GF-D8 (cell line): Measurements from ENCODE around the gene MTRR.

Source experiments
- DNase-seq: peaks from one replicate; lab custom pipeline; 2025; lab: John Stamatoyannopoulos, UW

MTRR gene

GRCh38 chr5:7857361-7857760 is 11.6 kb upstream of the MTRR start:
- no peak for DNase-seq

DNA sequence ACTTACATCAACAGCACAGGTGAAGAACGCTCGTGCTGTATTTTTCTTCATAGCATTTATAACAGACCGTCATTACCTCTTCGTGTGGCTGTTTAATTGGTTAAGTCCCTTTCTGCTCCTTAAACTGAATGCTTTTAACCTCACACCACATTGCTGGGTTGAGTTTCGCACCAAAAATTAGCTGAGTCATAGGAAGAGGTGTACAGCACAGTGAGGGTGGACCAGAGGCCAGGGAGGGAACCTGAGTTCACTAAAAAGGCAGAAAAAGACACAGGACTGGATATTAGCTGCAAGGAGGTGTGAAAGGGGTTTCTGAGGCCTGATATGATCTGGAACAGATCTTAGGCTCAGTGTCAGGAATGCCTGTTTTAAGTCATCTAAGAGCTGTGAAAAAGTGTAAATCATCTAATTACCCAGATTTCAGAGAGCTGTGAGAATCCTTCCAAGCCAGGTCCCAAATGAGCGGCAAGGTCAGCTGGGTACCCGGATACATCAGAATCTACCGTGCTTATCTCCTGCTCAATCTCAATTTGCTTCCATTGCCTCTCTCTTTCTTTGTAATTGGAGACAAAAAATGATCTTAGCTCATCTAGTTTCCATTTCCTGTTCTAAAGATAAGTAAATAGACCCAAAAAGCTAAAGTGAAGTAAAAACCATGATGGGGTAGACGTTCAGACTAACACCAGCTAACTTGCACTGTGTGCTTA is 10.9 kb upstream of the MTRR start:
- no peak for DNase-seq

DNA sequence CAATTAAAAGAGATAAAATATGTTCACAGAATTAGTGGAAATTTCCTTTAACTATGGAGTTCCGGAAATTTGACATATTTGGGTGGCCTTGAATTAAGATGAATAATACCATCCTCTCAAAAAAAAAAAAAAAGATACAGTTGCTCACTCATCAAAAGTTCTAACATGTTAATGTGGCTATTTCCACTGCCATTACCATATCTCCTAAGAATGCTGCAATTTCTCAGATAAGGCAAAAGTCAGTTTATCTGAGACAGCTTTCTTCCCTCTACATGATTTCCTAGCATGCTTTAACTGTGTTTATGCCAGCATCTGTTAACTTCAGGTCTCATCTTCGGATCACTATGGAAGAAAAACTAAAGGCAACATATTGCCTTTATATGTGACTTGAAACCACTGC is 2.8 kb upstream of the MTRR start:
- DNase-seq, result no peak

DNA sequence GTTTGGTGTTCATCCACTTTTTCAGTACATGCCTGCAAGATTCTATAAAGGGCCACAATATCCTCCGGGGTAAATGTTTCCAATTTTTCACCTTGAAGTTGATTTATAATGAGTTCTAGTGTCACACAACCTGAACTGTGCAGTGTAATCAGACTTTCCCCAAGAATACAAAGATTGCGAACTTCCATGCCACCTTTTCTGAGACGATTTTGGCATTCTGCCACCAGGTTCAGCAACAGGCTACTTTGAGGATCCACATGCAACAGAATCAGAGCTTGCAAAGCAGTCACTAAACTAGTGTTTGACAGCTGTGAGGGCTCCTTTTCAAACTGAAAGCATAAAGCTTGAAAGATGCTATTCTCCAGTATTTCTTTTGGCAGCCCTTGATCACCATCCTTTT is 1.7 kb upstream of the MTRR start:
- DNase-seq, result no peak

DNA sequence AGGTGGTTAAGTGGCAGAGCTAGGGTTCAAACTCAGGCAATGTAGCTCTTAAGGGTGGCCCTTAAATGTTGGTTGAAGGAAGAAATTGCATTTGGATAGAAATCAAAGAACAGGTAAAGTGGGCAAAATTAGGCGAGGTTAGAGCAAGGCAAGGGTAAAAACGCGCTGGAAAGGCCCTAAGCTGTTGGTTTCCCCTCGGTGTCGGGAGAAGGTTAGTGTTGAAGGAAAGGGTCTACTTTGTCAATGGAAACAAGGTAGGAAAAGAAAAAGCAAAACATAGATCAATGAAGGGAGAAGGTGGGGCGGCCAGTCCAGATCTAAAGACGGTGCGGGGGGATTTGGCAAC is 548 bp upstream of the MTRR start:
- DNase-seq, result no peak

DNA sequence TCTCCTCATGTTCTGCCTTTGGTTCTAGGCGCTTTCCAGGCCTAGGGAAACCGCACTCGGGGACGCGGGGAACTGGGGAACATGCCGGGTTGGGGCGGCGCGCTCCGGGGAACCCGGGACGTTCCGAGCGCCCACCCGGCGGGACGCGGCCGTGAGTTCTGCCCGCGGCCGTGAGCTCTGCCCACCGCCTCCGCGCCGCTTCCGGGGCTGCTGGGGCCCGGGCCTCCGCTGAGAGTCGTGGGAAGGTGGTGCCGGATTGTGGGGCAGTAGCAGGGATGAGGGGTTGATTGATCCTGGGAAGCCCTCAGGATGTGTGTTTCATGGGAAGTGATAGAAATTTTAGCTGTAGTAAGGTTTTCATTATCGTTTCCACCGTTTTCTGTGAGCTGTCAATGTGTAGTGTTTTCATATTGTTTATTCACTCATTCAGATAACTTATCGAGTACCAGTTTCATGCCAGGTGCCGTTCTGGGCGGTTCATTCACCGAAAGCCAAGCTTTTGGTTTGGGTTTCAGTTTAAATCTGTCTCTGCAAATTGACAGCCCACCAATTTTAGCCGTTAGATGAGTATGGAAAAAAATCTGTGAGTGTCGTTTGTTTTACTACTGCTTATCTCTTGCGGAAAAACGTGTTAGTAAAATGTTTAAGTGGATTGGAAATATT is 657 bp downstream of the MTRR start:
- no peak for DNase-seq

- DNase-seq, result no peak
These were observed 2.7 kb downstream of the MTRR start for GRCh38 chr5:7871653-7872052.

DNA sequence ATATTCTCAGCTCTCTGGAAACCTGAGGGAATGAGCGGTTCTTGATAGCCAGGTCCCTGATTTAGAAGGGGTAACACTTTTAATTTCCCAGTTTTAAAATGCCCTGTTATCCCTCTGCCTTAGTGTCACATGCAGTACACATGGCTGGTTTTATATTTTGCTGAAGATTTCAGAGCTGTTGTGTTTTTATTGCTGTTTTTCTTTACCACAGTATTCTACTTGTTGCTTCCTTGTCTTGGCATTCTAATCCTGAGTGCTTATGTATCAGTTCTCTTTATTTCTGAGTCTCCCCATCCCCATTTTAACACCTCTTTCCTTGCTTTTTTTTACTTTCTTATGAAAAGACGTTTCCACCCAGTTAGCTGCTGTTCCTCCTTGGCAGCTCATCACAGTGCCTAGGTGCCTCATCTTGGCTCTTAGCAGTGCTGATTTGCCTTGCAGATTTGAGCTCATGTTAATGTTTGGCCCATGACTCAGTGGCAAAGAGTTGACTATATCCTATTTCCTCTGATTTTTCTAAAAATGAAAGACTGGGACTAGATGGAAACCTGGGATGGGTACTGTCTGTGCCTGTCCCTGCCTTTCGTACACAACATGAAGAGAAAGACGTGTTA is 3.7 kb downstream of the MTRR start:
- no peak for DNase-seq

DNA sequence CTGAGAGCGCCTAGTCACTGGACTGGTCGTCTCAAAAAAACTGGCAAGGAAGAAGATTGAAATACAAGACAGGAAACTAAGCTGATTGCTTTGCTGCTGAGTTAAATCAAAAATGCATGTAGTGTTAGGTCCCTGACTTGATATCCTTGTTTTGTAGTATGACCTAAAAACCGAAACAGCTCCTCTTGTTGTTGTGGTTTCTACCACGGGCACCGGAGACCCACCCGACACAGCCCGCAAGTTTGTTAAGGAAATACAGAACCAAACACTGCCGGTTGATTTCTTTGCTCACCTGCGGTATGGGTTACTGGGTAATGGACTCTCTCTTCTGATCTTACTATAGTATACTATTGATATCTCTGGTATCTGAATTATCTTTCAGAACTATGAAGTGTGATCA is 4.3 kb downstream of the MTRR start:
- no peak for DNase-seq

DNA sequence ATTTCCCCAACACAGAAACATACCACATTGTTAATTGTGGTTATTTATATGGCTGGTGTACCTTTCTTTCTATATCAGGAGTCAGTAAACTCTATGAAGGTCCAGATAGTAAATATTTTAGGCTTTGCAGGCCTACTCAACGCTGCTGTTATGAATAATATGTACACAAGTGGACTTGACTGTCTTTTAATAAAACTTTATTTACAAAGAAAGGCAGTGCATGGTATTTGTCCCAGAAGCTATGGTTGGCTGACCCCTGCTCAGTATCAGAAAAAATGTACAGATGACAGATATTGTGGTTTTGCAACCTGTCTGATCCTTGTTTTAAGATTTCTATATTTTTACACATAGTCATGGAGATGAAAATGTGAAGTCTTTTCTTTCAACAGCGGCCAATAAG is 5.7 kb downstream of the MTRR start:
- no peak for DNase-seq

- DNase-seq, result no peak
These were observed 6.2 kb downstream of the MTRR start for GRCh38 chr5:7875151-7875550.

DNA sequence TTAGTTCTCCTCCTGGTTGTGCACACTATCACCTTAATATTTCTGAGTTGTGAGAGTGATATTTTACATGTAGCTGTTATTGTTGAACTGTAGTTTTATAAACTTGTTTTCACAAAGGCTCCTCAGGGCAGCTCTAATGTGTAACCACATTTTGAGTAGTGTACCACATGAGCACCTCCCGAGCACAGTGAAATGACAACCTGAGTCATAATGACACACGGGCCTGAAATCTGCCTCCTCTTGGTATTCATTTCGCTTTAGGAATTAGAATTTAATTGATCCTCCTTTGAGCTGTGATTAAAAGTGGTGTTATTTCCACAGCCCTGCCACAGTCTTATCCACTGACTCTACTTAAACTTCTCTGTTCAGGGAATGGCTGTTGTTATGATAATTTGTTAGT is 7.9 kb downstream of the MTRR start:
- no peak for DNase-seq

- no peak for DNase-seq
These were observed 8.9 kb downstream of the MTRR start for GRCh38 chr5:7877851-7878250.

GRCh38 chr5:7878381-7878873 is 9.5 kb downstream of the MTRR start:
- peak; percentile 83 for DNase-seq

DNA sequence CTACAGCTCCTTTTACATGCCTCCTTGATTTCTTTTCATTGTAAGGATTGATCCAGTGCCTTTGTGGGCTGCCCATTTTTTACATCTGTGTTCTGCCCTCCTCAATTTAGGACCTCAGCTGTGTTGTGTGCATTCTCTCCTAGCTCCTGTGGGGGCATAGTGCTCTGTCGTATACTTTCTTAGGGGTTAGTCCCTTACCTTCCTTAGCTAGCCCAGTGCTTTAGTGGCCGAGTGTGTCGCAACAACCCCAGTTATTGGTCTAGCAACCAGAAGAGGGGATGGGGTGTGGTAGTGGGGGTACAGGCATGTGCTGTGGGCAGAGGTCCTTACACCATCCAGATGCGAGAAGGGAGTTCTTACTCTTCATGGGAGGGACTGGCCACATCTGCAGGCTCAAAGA is 12.1 kb downstream of the MTRR start:
- DNase-seq, result no peak

DNA sequence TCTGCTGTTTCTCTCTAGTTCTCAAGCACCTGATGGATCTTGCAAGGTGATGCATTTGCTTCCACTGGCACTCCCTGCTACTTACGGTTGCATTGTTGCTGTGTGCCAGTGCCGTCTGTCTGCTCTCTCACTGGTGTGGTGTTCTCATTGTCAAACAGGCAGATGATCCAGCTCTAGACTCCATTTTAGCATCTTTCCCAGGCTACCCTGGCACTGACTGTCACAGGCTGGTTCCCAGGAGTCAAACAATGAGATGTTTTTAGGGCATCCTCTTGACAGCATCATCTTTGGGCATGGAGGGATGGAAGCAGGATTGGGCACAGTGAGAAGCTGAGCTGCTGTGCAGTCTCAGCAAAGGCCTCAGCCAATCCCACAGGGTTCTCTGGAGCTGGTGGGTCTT is 12.9 kb downstream of the MTRR start:
- DNase-seq, result no peak

DNA sequence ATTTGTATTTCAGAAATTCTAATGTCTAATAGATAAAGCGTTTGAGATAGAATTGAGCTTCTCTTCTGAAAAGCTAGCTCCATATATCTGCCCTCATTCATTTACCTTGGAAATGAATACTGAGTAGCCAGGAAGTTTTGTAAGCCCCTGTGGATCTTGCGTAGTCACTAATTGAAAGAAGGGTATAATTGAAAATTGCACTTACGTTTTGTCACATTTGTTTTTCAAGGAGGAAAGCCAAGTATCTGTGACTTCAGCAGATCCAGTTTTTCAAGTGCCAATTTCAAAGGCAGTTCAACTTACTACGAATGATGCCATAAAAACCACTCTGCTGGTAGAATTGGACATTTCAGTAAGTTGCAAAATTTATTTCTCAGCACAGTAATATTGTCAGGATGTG is 14.0 kb downstream of the MTRR start:
- no peak for DNase-seq

- DNase-seq, result no peak
These were observed 15.7 kb downstream of the MTRR start for GRCh38 chr5:7884491-7885267.

- no peak for DNase-seq
These were observed 18.0 kb downstream of the MTRR start for GRCh38 chr5:7886849-7887475.

DNA sequence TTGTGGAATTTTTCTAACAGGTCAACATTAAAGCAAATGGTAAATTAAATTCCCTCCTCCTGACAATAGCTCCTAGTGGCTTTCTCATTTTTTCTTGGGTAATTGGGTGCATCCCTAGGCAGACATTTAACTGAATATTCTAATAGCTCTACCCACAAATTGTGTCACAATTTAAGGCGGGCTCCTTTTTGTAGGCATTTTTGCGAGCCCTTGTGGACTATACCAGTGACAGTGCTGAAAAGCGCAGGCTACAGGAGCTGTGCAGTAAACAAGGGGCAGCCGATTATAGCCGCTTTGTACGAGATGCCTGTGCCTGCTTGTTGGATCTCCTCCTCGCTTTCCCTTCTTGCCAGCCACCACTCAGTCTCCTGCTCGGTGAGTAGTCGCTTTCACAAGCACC is 20.0 kb downstream of the MTRR start:
- no peak for DNase-seq

GRCh38 chr5:7894439-7894838 is 25.5 kb downstream of the MTRR start:
- DNase-seq, result no peak

GRCh38 chr5:7894860-7895259 is 25.9 kb downstream of the MTRR start:
- DNase-seq, result no peak
